Liver (tissue), 3 donors: ENCODE results near the gene SLC16A9.

ENCODE experiments used
- CTCF ChIP-seq: fragments of 150-350 bp; IDR thresholded peaks from 2 replicates; pipeline ENCODE4 v1.5.1; 2017; ENCODE audit warnings: improper control_type of control experiment, low read depth, low read length; ENCODE audit not compliant: missing input control
- RAD21 ChIP-seq, 2 donors: IDR thresholded peaks; 2 replicates each; pipeline ENCODE4 v1.6.1; 2016; ENCODE audit warnings: antibody characterized with exemption in 2 of 2, mild to moderate bottlenecking in 2 of 2
- REST ChIP-seq: IDR thresholded peaks from 2 replicates; pipeline ENCODE4 v1.6.1; 2016; ENCODE audit warnings: antibody characterized with exemption, mild to moderate bottlenecking
- donor health status: healthy.
- donor health status: healthy.

GRCh38 chr10:59694936-59695335 lies 14.7 kb downstream of the SLC16A9 start:
- TF ChIP-seq CTCF: no peak
- no peak for TF ChIP-seq RAD21 (IDR thresholded peaks at IDR 0.05)
- TF ChIP-seq REST: no peak
